HCT116 (cell line): ENCODE measurements around the gene SLC2A4. TPM values are rescaled to one million over a fixed set of nuclear protein-coding genes. Genes with fewer than 3 reads are reported as not detected.

ENCODE experiments used
- ATAC-seq: fragments of 200-7000 bp; cut with Tn5 transposase; 2 replicates; pipeline ENCODE4 v1.9.1; 2020; ENCODE audit warnings: mild to moderate bottlenecking, moderate library complexity
- BruUV-seq: library from RNA; stranded (reverse); fragments of 400-500 nt; replicated peaks from 2 replicates; lab custom pipeline; 2021; lab: Mats Ljungman, UMichigan
- CTCF ChIA-PET: fragments of 300-600 bp; sonication (Branson Sonifier 250); formaldehyde crosslinking; loops from one replicate; lab custom pipeline; 2021; ENCODE audit warnings: antibody characterized with exemption; lab: Charles Lee
- POLR2A ChIA-PET: fragments of 300-600, 350-600 bp; sonication (Branson Sonifier 250); formaldehyde crosslinking; loops from one replicate; lab custom pipeline; 2021; ENCODE audit warnings: antibody characterized with exemption; lab: Charles Lee
- RAD21 ChIA-PET, 2 experiments: fragments of 300-600 bp; sonication (Branson Sonifier 250); formaldehyde crosslinking; loops; one replicate each; lab custom pipeline; 2023; ENCODE audit warnings: low total read pairs in 2 of 2; ENCODE audit not compliant: uncharacterized antibody in 2 of 2, unreplicated experiment in 2 of 2, low non-redundant PET in 1 of 2; lab: Charles Lee
- DNase-seq: peaks from one replicate; pipeline ENCODE4 v3.0.0-alpha.2; 2010; ENCODE audit warnings: low read depth, low spot score
- H2AFZ ChIP-seq: fragments of 200-600 bp; shearing (Covaris generic), sonication (generic); 2 replicates; pipeline ENCODE4 v1.6.1; 2017; ENCODE audit warnings: low read depth, mixed run types, mixed read lengths, antibody characterized with exemption, low read length; ENCODE audit not compliant: poor library complexity, severe bottlenecking
- H3K27ac ChIP-seq: 2 replicates; pipeline ENCODE4 v1.5.1; 2012; ENCODE audit warnings: low read depth, low read length
- H3K27me3 ChIP-seq: fragments of 200-600 bp; sonication (generic); 2 replicates; pipeline ENCODE4 v1.6.1; 2016; ENCODE audit warnings: mixed run types, low read length, mixed read lengths; ENCODE audit not compliant: insufficient read depth
- H3K36me3 ChIP-seq, 2 experiments: fragments of 200-500 bp in 1 of 2; fragments of 200-600 bp in 1 of 2; sonication (Bioruptor generic) in 1 of 2; sonication (generic) in 1 of 2; 2 replicates each; pipeline versions ENCODE4 v1.5.1 to v1.6.1; 2014 to 2016; ENCODE audit warnings: low read length in 2 of 2, inconsistent platforms in 1 of 2, mixed read lengths in 1 of 2, mixed run types in 1 of 2; ENCODE audit not compliant: insufficient read depth in 2 of 2, control insufficient read depth in 1 of 2
- H3K4me1 ChIP-seq, 2 experiments: fragments of 200-600 bp in 1 of 2; sonication (generic) in 1 of 2; 2 replicates each; pipeline versions ENCODE4 v1.5.1 to v1.6.1; 2012 to 2017; ENCODE audit warnings: low read length in 2 of 2, inconsistent platforms in 1 of 2, mild to moderate bottlenecking in 1 of 2, mixed read lengths in 1 of 2, mixed run types in 1 of 2, moderate library complexity in 1 of 2; ENCODE audit not compliant: insufficient read depth in 2 of 2, control insufficient read depth in 1 of 2
- H3K4me2 ChIP-seq: fragments of 200-600 bp; sonication (generic); 2 replicates; pipeline ENCODE4 v1.6.1; 2017; ENCODE audit warnings: mixed run types, low read length, mixed read lengths
- H3K4me3 ChIP-seq, 2 experiments: fragments of 200-600 bp in 1 of 2; sonication (generic) in 1 of 2; replicated peaks in 1 of 2; 2 replicates each; pipeline ENCODE4 v1.5.1; 2011 to 2016; ENCODE audit warnings: low read length in 2 of 2, control low read depth in 1 of 2, low read depth in 1 of 2, mild to moderate bottlenecking in 1 of 2, mixed read lengths in 1 of 2, mixed run types in 1 of 2
- H3K79me2 ChIP-seq: fragments of 200-600 bp; sonication (generic); 2 replicates; pipeline ENCODE4 v1.6.1; 2017; ENCODE audit warnings: mild to moderate bottlenecking, mixed run types, low read length, moderate library complexity, mixed read lengths; ENCODE audit not compliant: insufficient read depth
- H3K9ac ChIP-seq: fragments of 200-600 bp; sonication (generic); 2 replicates; pipeline ENCODE4 v1.6.1; 2016; ENCODE audit warnings: low read length, mixed read lengths
- H3K9me2 ChIP-seq: fragments of 200-600 bp; sonication (generic), shearing (Covaris generic); 2 replicates; pipeline ENCODE4 v1.6.1; 2017; ENCODE audit warnings: mixed run types, mild to moderate bottlenecking, moderate library complexity; ENCODE audit not compliant: insufficient read depth
- H3K9me3 ChIP-seq, 2 experiments: fragments of 200-500 bp in 1 of 2; fragments of 200-600 bp in 1 of 2; sonication (Bioruptor generic) in 1 of 2; sonication (generic) in 1 of 2; 2 replicates each; pipeline ENCODE4 v1.6.1; 2014 to 2017; ENCODE audit warnings: low read length in 2 of 2, mixed read lengths in 2 of 2, inconsistent platforms in 1 of 2, low read depth in 1 of 2, mild to moderate bottlenecking in 1 of 2, mixed run types in 1 of 2, moderate library complexity in 1 of 2; ENCODE audit not compliant: control insufficient read depth in 1 of 2, insufficient read depth in 1 of 2
- H4K20me1 ChIP-seq: fragments of 200-600 bp; sonication (generic), shearing (Covaris generic); 2 replicates; pipeline ENCODE4 v1.6.1; 2017; ENCODE audit warnings: mixed run types, mild to moderate bottlenecking, moderate library complexity; ENCODE audit not compliant: insufficient read depth
- CBX3 ChIP-seq: IDR thresholded peaks from 2 replicates; pipeline ENCODE4 v1.6.1; 2012; ENCODE audit warnings: low read depth
- EGR1 ChIP-seq: IDR thresholded peaks from 2 replicates; pipeline ENCODE4 v1.6.1; 2012; ENCODE audit warnings: low read depth
- EZH2 ChIP-seq: fragments of 200-600 bp; sonication (generic); IDR thresholded peaks from 2 replicates; pipeline ENCODE4 v1.6.1; 2017; ENCODE audit warnings: antibody characterized with exemption, mixed run types
- EZH2phosphoT487 ChIP-seq: fragments of 200-600 bp; IDR thresholded peaks from 2 replicates; pipeline ENCODE4 v1.6.1; 2018; ENCODE audit warnings: antibody characterized with exemption, borderline replicate concordance
- MAX ChIP-seq: IDR thresholded peaks from 2 replicates; pipeline ENCODE4 v1.6.1; 2012
- POLR2AphosphoS5 ChIP-seq: IDR thresholded peaks from 2 replicates; pipeline ENCODE4 v1.6.1; 2011; ENCODE audit warnings: mild to moderate bottlenecking, low read depth, low read length, moderate library complexity
- REST ChIP-seq: IDR thresholded peaks from 2 replicates; pipeline ENCODE4 v1.6.1; 2012; ENCODE audit warnings: low read depth
- SP1 ChIP-seq: IDR thresholded peaks from 2 replicates; pipeline ENCODE4 v1.6.1; 2012; ENCODE audit warnings: low read depth
- intact Hi-C: fragments of 100-400 bp; cut with micrococcal nuclease; formaldehyde crosslinking; loops from 2 replicates; pipeline ENCODE4 v1.10.0; 2022
- total RNA-seq: library from RNA; stranded (reverse); gene quantifications from one replicate; pipeline ENCODE4 v1.2.1, GENCODE V29; 2021; ENCODE audit not compliant: unreplicated experiment

Gene SLC2A4
- total RNA-seq, 1 experiment from 2014 or later: 2.5 TPM

- H2AFZ ChIP-seq: no peak overlapping the region
- ChIA-PET RAD21 (interaction anchor here in 1 of 2 experiments (1.1 kb wide), 1 partner anchor 16 kb away, joined by 3 read pairs; no protein-coding TSS in a partner anchor), POLR2A (interaction anchor here (0.7 to 2.6 kb wide), 3 partner anchors 17 to 72 kb away, joined by 3 to 19 read pairs (median 7); partner anchors contain the start of genes ACADVL and DLG4), CTCF (interaction anchor here (1.8 kb wide), 1 partner anchor 16 kb away, joined by 5 read pairs; no protein-coding TSS in a partner anchor)
- intact Hi-C loops: no loop called here
- H3K9me2 ChIP-seq: no peaks in the 10 kb centered on the region
- peaks cover 44 to 67% of the 10 kb centered on the region in 2 experiments for H3K4me1 ChIP-seq
- peak overlapping the region; percentile 92 for H3K27ac ChIP-seq
- H3K4me2 ChIP-seq: peak overlapping the region; percentile 82
- no peaks in the 10 kb centered on the region for H3K9me3 ChIP-seq
- H4K20me1 ChIP-seq: peaks cover 4% of the 10 kb centered on the region; the same call in 1 of the 2 replicates
- no peaks in the 10 kb centered on the region for H3K27me3 ChIP-seq
- ATAC-seq (no peak), DNase-seq (no peak)
- H3K4me3 ChIP-seq: 0 out of 4 replicates have a peak overlapping the region, but pooled peaks of 1 of the 2 experiments have one; percentile 97
- peaks cover 24 to 32% of the 10 kb centered on the region in 2 experiments for H3K36me3 ChIP-seq
- H3K9ac ChIP-seq: peak overlapping the region; percentile 100
- peaks cover 80% of the 10 kb centered on the region for H3K79me2 ChIP-seq
- no peak for TF ChIP-seq REST
- TF ChIP-seq EZH2phosphoT487: no peak
- TF ChIP-seq MAX: no peak
- TF ChIP-seq EGR1: no peak
- no peak for TF ChIP-seq CBX3
- TF ChIP-seq EZH2: no peak
- no peak for TF ChIP-seq SP1
- TF ChIP-seq POLR2AphosphoS5: no peak
- no TSS peak for BruUV-seq
Measured at GRCh38 chr17:7236808-7237207, 44.7 kb upstream of the SLC2A4 start.
